VCaP (cell line): ENCODE results near the gene KYAT1.

ENCODE experiments used
- H3K27ac ChIP-seq: fragments of 450-650 bp; 2 replicates; pipeline ENCODE4 v1.5.1; 2017
- TF ChIP-seq, protein P1 (sequence below): fragments of 450-650 bp; conservative IDR thresholded peaks from 2 replicates; pipeline ENCODE4 v1.5.1; 2017; ENCODE audit warnings: mild to moderate bottlenecking, moderate library complexity

Gene KYAT1

GRCh38 chr9:128829477-128830251 is 52.1 kb downstream of the KYAT1 start, which contains the start of gene SPOUT1:
Gene SPOUT1 (minus strand): TSS chr9:128829794. CDS start chr9:128829780, 14 bp downstream.
- TF ChIP-seq, protein P1, sequence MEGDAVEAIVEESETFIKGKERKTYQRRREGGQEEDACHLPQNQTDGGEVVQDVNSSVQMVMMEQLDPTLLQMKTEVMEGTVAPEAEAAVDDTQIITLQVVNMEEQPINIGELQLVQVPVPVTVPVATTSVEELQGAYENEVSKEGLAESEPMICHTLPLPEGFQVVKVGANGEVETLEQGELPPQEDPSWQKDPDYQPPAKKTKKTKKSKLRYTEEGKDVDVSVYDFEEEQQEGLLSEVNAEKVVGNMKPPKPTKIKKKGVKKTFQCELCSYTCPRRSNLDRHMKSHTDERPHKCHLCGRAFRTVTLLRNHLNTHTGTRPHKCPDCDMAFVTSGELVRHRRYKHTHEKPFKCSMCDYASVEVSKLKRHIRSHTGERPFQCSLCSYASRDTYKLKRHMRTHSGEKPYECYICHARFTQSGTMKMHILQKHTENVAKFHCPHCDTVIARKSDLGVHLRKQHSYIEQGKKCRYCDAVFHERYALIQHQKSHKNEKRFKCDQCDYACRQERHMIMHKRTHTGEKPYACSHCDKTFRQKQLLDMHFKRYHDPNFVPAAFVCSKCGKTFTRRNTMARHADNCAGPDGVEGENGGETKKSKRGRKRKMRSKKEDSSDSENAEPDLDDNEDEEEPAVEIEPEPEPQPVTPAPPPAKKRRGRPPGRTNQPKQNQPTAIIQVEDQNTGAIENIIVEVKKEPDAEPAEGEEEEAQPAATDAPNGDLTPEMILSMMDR, result no peak
- peak within 1 kb of the TSS; percentile 83 for H3K27ac ChIP-seq

DNA sequence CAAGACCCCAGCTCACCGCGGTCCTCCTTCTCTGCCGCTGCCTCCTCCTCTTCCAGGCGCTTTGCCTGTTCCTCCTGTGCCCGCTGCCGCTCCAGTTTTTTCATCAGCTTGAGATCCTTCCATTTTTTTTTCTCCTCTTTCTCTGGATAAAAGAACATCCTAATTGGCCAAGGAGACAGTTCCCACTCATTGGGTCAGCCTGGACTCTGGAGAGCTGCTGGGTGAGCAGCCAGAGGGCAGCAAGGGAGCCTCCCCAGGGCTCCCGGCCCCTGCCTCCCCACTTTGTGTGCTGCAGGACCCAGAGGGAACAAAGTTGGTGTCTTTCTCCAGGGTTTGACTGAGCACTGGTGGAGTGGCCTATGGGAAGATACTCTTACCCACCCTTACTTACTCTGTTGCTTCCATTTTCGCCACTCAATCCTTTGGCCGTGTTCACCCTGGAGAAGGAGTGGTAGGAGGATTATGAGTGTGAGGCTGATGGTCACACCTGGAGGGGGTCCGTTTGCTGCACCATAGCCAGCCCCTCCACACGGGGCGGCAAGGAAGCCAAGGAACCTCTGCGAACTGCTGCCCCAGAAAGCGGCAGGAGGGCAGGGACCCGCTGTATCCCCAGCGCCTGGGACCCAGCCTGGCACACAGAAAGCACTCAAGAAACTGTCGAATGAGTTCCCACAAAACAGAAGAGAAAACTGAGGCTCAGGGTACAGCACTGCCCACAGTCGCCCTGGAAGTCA is 52.9 kb downstream of the KYAT1 start:
- TF ChIP-seq, protein P1, result no peak
- peak overlapping the region; percentile 83 for H3K27ac ChIP-seq

GRCh38 chr9:128828267-128828666 is 53.5 kb downstream of the KYAT1 start:
- peak overlapping the region; percentile 8; the same call in 1 of the 2 replicates for H3K27ac ChIP-seq

DNA sequence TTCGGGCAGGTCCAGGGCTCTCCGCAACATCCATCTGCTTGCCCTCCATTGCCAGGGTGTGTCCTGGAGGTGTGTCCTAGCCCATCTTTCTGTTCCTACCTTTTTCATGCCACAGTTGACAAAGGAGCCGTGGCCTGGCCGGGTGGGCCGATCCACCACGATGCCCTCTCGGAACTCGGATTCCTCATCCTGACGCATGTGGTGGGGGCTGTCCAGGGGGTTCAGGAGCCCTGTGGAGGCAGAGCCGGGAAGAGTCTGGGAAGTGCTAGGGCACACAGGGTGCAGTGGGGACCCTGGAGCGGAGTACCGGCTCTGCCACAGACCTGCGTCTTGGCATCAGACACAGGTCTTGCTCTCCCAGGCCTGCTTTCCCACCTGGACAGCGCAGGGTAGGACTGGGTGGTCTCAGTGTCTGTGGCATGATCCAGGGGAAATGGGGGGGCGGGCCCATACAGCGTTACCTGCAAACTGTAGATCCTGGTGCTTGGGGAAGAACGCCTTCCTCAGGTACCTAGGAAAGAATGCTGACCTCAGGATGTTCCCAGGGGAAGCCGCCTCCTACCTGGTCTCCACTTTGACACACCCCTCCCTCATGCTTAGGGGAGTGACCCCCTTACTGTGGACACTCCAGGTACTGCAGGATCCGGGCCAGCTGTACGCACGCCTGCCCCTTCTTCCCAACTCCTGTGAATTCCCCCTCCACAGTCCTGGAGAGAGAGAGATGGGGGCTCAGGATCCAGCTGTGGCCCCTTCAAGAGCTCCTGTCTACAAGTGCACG is 55.6 kb downstream of the KYAT1 start:
- TF ChIP-seq, protein P1, result peak; percentile 47; the same call in 1 of the 2 replicates
- H3K27ac ChIP-seq, result no peak overlapping the region

More at GRCh38 chr9:128828267-128828666, 53.5 kb downstream of the KYAT1 start:
- TF ChIP-seq, protein P1, result no peak

- H3K27ac ChIP-seq, result no peak overlapping the region
- TF ChIP-seq, protein P1, result no peak
Observed at GRCh38 chr9:128824911-128825310, 56.8 kb downstream of the KYAT1 start.

DNA sequence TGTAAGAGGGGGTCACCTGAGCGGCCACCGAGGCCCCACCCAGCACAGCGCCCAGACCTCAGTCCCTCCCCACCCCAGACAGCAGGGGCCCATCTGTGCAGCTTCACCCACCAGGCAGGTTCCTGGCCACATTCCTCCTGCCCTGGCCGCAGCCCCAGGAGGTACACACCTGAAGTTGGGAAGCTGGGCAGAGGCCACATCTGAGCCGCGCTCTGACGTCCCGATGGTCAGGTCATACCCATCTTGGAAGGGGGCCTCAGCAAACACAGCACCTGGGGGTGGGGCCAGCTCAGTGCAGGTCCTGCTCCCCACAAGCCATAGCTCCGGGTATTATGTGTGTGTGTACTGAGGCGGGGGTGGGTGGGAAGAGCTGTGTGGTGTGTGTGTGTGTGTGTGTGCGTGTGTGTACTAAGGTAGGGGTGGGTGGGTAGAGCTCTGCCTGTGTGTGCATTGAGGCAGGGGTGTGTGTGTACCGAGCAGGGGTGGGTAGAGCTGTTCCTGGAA is 57.8 kb downstream of the KYAT1 start:
- TF ChIP-seq, protein P1, result no peak

More for the DNA sequence above, 57.8 kb downstream of the KYAT1 start:
- no peak overlapping the region for H3K27ac ChIP-seq
